NCI-H2107 (cell line): ENCODE measurements around the gene F2RL2.

Experiments used
- DNase-seq: peaks from one replicate; lab custom pipeline; 2025; lab: John Stamatoyannopoulos, UW

F2RL2 gene

GRCh38 chr5:76583163-76584047 is 39.8 kb downstream of the F2RL2 start:
- no peak for DNase-seq

DNA sequence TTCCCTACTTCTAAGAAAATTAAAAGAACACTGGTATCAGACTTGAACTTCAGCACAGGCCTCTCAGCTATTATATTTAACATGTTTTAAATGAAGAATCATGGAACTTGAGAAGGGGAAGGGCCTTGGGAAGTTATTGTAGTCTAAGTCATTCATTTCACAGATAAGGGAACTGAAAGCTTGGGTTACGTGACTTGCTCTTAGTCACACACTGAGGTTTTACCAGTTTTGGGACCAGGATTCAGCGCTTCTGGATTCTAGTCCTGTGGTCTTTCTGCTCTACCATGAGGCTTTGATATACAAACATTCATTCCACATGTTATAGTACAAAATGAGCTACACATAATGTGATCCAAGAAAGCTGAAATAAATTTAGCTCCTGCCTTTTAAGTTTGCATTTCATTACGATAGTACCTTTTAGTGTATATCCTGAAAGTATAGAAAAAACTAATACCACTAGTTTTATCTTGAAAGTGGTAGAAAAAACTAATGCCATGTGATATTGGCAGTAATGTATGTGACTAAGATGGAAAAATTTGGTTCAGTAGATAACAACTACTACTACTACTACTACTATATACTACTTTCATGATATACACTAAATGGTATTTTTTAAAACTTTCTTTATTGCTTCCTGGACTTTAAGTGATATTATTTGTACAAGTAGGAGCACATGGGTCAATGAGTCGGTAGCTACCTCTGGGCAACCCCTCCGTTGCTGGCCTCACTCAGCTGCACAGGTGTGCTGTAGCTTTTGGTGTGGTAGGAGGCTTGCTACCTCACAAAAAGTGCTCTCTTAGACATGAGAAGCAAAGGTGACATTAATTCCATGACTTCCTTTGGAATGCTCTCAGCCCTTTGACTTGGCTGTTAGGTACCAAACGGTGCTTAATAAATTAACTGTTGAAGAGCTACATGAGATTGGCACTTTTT is 40.7 kb downstream of the F2RL2 start:
- DNase-seq, result no peak

DNA sequence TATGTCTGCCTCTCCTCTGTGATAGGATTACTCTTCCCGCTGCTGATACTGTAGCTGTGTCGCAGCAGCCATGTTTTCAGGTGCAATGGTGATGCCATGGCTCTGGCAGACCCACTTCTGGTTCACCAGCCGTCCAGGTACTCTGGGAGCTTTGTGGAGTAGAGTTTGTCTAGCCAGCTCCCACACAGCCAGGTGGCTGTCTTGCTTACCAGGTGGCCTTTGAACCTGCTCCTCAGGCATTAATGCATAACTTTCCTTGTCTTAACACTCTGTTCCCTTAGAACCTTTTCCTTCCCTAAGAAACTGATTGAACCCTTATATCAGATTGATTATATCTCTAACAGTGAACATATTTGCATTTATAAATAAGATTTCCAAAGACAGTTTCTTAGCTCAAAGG is 42.2 kb downstream of the F2RL2 start:
- no peak for DNase-seq

DNA sequence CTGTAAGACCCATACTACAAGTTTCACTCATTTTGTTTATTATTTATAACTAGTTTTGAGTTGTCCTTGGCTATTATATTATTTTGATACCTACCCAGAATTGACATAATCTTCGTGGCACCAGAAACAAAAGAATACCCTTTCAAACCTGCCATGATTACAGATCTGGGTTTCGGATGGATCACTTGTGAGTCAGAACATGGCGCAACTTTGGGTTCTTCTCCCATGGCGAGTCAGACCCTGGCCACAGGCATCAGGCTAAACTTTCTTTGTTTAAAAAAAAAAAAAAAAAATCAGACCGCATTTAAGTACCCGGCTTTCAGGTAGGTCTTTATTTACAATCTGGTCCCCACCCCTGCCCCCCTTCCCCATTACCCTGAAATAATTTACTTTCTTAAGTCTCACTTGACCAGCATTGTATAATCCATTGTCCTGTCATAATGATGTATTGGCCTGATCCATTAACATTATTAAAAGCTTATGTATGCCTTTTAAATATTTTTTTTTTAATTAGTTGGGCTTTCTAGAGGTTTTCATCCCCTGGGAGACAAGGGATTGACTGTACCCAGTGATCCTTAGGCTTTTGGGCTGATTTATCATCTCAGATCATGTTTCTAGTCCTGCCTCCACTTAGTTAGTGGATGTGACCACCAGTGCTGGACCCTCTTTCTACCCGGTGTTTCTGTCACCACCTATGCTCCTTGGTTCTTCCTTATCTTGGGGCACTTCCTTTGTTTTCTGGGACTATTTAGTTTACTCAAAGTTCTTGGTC is 43.9 kb downstream of the F2RL2 start:
- DNase-seq, result no peak

DNA sequence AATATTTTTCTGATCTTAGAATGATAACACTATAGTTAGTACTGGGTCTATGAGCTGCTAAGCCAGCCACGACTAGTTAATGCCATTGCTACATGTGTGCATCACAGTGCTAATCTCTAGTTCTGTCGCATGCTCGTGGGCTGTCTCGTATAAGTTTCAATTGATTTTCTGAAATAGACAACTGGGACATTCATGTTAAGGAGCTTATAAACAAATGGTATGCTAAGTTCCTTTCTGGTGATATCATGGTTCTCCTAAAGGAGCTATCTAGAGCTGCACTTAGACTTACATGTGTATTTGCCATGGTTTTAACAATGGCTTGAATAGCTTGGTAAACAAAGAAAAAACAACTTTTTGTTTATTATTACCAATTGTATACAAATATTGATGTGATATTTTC is 46.2 kb downstream of the F2RL2 start:
- no peak for DNase-seq

DNA sequence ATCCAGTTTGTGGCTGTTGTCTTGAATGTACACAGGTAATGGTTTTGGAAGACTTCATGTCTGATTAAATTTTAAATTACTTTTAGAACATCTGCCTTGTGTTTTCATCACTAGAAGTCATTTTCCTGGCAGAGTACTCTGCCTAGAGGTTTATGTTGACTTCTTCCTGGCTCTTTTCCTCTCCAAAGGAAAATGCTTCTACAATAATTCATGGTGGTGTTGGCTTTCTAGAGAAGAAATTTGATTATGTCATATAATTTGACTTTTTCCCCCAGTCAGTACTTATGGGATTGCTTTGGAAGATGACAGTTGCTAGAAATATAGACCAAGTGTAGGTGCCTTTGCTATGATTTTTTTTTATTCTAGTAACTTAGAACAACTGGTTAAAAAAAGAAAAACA is 46.8 kb downstream of the F2RL2 start:
- DNase-seq, result no peak

GRCh38 chr5:76571559-76571958 is 51.6 kb downstream of the F2RL2 start:
- no peak for DNase-seq

- no peak for DNase-seq
Measured at GRCh38 chr5:76570153-76570552, 53.0 kb downstream of the F2RL2 start.
